HG02943 (cell line): ENCODE results near the gene NUAK2.
"Not testable (repeated sequence)": the region's sequence is repeated elsewhere in the genome, so short reads cannot be mapped to it uniquely, and the experiment has no call there.

Experiments
- ATAC-seq: cut with Tn5 transposase; IDR thresholded peaks from one replicate; pipeline ENCODE4 v1.9.1; 2021; ENCODE audit warnings: mild to moderate bottlenecking, low read depth, moderate library complexity; ENCODE audit not compliant: unreplicated experiment

NUAK2 gene

DNA sequence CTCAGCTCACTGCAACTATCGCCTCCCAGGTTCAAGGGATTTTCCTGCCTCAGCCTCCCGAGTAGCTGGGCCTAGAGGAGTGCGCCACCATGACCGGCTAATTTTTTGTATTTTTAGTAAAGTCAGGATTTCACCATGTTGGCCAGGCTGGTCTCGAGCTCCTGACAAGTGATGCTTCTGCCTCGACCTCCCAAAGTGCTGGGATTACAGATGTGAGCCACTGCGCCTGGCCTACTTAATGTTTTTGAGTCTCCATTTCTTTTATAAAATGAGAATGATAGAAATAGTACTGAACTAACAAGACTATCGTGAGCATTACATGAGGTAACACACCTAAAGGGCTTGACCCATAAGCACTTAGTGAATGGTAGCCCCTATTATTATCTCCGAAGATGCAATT is 21.4 kb downstream of the NUAK2 start:
- ATAC-seq: no peak

DNA sequence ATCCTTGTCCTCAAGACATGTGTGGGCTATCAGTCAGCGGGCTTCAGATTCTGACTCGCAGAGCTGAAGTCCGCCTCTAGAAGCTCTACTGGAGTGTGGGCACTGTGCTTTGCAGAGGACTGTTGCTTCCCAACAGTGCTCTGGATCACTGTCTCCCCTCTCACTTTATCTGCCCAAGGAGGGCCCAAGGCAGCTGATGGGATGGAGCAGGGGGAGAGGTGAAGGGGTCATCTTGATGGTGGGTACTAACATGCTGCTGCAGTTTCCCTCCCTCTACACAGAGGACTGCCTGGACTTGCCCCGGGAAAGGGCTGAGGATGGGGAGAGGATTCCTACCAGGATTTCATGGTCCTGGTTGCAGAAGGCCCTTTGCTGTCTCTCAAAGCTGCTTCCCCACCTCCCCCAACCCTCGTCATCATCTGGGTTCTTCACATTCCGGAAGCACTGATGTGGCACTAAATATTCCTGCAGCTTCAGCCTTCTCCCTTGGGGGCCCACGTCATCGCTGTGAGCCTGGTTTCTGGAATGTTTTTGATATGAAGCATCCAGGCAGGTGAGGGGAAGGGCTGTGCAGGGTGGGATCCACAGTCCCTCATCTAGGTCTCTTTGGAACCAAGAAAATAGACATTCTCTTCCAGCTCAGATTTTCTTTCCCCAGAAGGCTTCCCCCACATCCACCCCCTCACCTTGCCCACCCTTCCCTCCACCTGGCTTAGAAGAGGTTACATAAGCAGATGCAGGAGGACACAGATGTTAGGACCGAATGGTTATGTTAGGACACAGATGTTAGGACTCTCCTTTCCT is 23.2 kb downstream of the NUAK2 start:
- ATAC-seq: no peak

DNA sequence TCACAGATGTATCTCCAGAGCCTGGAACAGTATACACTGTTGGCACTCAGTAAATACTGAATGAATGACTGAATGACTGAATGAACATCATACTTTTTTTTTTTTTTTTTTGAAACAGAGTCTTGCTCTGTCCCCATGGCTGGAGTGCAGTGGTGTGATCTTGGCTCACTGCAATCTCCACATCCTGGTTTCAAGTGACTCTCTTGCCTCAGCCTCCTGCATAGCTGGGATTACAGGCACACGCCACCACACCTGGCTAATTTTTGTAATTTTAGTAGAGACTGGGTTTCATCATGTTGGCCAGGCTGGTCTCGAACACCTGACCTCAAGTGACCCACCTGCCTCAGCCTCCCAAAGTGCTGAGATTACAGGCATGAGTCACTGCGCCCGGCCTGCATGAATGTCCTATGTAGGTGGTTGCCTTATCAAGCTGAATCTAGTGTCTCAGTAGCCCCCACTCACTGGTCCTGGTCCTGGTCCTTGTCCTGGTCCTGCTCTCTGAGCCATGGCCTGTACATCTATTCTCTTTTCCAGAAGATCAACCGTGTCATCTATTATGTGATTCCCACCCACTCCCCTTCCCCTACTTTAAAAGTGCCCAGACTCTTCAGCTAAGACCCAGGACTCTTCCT is 23.9 kb downstream of the NUAK2 start:
- not testable (repeated sequence) for ATAC-seq

DNA sequence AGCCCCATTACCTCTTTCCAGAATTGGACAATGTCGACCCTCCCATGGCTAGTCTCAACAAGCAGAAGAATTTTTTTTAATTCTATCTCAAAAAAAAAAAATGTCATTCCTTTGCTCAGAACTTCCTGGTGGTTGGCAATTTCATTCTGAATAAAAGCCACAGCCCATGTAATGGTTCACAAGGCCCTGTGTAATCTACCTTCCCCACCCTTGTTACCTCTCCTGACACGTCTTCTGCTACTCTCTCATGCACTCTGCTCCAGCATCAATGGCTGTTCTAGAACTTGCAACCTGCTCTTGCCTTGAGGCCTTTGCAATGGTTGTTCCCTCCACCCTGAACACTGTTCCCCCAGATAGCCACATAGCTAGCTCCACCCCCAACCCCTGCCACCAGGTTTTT is 25.4 kb downstream of the NUAK2 start:
- no peak for ATAC-seq

DNA sequence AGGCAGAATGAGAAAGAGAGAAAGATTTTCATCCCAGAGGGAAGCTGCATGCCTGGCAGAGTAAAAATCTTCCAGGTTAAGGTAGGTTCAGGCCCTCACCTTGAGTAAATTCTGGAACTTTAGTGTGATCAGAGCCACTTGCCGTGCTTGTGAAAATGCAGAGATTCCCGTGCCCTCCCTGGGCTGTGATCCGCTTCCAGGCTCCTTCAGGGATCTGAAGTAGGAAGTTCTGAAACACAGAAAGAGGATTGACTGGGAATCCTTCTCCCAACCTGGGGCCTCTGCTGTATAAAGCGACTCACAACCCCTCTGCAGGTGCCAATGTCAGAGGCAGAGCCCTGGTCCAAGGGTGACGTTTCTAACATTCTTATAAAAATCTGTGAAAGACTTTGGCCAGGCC is 26.6 kb downstream of the NUAK2 start:
- ATAC-seq: no peak

DNA sequence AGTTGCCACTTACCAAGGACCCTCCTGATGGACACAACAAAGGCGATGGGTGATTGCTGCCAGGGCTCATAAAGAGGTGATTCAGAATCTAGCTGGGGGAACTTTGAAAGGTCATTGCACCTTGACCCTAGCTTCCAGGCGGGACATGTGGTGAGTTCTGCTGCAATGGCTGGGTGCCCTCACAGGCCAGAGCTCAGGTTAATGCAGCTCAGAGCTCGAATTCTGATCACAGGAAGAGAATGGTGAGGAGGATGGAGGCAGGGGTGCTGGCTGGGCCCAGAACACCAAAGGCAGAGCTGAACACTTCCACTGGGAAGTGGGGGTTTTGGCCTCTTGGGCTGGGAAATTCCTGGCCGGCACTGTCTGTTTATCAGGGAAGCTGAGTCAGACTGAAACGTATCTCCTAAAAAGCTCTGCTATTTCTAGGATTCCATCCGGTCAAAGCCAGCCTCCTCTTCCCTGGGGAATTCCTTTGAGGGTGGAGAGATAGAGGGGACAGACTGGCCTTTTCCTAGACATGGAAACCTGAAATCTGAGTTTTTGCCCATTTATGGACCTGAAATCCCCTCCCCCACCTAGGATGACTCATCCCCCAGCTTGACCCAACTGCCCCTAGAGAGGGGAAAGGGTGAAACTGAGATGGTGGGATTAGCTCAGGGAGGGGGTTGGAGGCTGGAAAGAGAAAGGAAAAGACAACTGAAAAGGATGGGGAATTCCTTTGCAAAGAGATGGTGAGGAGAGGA is 27.2 kb downstream of the NUAK2 start:
- no peak for ATAC-seq

DNA sequence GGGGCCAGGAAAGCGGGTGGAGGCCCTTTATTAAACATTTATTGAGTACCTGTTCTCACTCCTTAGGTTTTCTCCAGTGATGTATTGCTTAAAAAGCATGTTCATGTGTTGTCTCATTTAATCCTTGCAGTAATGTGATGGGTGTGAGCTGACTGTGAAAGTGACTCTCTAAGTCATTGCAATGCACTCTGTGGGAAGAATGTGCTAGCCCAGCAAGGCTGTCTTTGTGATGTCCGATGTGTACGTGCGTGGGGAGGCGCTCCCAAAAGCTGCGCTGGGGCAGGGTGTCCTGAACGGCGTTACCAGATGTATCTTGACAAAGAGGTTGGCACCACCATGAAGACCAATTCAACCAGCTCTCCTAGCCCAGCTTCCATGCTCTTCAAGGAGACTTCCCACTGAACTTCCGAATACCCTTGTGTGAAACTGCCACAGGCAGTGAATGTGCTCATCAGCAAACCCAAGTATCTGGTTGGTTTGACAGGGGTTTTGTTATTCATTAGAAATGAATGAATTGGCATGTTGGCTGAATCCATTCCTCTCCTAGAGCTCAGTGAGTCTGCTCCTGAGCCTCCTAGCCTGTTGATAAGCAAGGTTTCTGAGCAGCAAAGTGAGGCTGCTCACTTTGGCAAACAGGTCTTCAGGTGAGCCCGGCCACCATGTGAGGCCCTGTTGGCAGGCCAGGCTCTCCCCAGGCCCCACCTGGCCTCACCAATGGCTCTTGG is 28.0 kb downstream of the NUAK2 start:
- no peak for ATAC-seq

DNA sequence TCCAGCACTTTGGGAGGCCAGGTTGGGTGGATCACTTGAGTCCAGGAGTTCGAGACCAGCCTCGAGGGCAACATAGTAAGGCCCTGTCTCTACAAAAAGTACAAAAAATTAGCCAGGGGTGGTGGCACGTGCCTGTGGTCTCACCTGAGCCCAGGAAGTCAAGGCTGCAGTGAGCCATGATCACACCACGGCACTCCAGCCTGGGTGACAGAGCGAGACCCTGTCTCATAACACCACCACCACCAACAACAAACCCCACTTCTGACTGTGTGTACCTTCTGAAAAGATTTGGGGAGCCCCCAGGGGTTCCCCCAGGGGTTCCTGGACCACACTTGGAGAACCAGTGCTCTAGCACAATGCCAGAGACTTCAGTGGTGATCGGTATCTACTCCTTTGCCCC is 29.9 kb downstream of the NUAK2 start:
- ATAC-seq: no peak

DNA sequence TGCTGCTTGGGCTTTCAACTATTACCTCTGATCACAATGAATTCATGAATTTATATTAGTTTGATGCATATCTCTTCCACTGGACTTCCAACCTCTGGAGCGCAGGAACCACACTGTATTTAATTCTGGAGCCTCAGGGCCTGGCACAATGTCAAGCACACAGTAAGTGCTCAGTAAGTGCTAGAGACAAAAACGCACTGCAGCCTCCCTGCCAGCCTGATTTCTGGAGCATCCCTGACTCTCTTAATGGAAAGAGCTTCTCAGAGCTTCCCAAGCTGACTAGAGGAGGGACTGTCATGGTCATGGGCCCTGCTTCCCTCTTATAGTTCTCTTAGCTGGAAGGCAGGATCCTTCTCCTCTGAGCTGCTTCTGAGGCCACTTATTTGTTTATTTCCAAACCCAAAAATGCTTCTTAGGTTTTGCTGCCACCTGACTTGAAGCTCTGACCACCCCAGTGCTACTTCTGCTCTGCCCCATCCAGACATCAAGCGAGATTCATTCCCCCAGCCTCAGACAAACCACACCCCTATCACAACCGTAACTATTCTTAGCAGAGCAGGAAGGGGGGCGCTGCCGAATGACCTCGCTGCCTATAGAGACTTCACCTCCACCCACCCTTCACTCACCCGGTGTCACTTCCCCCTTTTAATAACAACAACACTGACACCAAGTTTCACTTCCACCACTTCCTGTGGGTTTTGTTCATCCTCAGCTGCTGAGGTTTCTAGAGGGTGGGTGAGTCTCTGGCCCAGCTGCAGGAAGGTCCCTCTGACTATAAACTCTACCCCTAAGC is 33.6 kb downstream of the NUAK2 start:
- peak; percentile 87 for ATAC-seq

DNA sequence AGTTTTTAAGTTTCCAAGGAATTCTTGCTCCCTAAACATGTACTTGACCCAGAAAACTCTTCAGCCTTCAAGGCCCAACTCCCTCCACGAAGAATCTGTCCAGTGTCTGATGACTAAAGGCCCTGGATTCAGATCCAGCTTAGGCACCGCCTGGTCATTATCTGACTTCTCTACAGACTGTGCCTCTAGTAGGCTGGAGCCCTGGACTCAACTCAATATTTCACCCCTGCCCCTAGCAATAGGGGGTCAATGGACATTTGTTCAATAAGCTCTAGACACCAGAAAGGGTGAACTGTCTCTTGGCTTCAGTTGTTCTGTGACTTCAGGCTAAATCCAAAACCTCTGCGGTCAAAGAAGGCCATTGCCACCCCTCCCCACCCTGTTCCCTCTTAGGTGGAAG is 34.5 kb downstream of the NUAK2 start:
- ATAC-seq: no peak

DNA sequence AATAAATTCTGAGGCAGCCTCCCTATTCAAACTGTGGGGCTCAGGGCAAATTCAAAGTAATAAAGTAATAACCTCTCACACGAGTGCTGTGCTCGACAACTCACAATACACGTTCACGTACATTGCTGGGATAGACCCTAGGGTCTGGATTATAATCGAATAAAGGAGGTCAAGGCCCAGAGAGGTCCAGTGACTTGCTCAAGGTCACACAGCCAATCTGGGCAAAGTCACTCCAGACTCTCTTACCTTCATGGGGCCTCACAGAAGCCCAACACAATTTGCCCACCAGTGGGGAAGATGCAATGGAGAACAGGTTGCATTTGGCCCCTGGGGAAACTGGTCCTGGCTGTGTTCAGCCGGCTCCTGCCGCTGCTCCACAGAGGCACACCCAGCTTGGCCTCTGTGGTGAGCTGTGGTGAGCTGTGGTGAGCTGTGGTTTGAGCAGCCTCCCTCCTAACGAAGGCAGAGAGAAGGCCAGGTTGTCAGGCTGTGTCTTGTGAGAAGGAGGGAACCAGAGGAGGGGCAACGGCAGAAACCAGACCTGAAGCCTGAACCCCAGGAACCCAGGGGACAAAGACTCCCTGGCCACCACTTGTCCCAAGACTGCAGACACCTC is 35.1 kb downstream of the NUAK2 start:
- ATAC-seq: no peak

DNA sequence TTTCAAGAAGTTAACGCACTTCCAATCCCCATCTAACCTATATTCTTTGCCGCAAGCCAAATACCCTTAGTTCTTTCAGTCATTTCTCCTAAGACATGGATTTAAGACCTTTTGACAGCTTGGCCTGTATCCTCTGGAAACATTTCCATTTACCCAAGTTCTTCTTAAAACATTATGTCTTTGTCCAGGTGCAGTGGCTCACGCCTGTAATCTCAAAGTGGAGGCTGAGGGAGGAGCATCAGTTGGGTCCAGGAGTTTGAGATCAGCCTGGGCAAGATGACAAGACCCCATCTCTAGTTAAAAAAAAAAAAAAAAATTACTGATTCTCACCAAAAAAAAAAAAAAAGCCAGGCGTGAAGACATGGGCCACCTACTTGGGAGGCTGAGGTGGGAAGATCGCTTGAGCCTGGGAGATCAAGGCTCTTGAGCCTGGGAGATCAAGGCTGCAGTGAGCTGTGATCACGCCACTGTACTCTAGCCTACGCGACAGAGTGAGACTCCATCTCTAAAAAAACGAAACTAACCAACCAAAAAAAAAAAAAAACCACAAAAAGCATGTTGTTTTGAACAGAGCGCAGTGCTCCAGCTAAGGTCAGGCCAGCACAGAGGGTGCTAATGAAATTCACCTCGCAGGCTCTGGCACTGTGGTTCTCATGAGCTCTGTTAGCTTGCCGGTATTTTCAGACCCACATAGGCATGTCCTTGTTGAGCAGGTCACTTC is 36.0 kb downstream of the NUAK2 start:
- ATAC-seq: no peak

DNA sequence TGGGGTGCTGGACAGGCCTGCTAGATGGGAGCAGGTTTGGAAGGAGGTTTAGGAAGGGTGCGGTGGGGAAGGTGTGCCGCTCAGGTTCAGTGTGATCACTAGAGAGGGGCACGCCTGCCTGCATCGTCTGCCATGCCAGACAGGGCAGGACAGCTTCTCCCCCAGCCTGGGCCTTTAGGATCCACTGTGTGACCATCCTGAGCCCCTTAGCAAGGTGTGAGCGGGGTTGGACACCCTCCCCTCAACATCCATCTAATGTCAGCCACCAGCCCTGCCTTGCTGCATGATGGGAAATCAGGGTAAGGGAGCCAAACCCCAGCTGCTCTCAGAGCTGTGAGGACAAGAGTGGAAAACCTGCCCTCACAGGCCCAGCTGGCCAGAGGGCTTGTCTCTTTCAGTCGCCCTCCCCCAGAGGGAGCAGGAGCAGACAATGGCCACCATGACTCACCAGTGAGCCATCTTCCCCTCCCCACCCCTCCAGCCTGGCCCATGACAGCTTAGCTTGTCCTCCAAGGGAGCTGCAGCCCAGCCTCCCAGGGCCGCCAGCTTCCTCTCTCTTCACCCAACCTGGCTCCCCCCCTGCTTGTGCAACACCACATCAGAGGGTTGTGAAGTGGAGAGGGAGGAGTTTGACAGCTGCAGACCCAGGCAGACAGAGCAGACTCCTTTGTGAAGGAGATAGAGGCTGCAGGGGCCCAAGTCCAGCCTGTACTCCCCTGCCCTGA is 37.0 kb downstream of the NUAK2 start:
- no peak for ATAC-seq

DNA sequence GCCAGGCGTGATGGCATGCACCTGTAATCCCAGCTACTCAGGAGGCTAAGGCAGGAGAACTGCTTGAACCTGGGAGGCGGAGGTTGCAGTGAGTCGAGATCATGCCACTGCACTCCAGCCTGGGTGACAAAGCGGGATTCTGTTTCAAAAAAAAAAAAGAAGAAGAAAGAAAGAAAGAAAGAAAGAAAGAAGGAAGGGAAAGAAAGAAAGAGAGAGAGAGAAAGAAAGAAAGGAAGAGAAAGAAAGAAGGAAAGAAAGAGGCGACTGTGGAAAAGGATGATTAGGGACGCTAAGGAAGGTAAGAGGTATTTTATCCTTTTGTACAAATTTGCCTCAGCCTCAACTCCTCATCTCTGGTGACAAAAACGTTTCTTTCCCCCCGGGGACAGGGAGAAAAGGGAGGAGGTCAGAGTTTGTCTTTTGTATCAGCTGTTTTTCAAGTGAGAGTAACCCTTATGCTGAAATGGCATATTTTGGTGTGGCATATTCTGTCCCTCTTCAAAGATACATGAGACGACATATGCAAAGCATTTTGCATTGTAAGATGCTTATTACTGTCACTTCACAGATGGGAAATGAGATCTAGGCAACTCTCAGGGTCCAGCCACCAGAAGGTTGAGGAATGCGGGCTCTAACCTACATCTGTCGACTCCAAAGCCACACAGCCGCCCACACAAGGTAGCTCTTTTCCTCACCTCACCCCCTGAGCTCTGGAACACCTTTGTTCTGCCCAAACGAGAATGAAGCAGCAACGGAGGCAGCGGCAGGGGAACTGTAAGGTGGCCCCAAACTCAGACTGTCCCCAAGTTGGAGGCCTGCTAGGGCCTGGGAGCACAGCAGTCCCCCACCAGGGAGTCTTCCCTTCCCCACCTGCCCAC is 38.0 kb downstream of the NUAK2 start:
- ATAC-seq: no peak

DNA sequence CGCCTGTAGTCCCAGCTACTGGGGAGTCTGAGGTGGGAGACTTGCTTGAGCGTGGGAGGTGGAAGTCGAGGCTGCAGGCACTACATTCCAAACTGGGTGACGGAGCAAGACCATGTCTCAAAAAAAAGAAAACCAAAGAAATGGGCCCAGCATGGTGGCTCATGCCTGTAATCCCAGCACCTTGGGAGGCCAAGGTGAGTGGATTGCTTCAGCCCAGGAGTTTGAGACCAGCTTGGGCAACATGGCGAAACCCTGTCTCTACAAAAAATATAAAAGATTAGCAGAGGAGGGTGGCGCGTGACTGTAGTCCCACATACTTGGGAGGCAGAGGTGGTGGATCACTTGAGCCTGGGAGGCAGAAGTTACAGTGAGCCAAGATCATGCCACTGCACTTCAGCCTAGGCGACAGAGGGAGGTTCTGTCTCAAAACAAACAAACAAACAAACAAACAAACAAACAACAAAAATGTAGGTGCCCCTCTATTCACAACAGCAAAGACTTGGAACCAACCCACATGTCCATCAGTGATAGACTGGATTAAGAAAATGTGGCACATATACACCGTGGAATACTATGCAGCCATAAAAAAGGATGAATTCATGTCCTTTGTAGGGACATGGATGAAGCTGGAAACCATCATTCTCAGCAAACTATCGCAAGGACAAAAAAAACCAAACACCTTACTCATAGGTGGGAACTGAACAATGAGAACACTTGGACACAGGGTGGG is 40.7 kb downstream of the NUAK2 start:
- ATAC-seq: not testable (repeated sequence)

DNA sequence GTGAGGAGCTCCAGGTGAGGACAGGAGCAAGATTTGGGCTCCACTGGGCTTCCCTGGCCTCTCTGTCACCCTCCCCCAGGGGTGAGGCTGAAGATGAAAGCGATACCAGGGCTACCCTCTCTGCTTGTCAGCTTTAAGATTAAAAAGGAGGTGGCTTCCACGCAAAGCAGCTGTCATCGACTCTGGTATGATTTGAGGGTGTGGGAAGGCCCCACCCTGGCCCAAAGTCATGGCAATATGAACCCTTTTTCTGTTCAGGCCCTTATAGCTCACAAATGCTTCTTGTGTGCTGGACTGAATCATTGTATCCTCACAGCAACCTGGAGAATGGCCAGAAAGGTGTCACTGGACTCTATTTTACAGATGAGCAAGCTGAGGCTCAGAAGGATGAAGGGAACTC is 41.6 kb downstream of the NUAK2 start:
- no peak for ATAC-seq

DNA sequence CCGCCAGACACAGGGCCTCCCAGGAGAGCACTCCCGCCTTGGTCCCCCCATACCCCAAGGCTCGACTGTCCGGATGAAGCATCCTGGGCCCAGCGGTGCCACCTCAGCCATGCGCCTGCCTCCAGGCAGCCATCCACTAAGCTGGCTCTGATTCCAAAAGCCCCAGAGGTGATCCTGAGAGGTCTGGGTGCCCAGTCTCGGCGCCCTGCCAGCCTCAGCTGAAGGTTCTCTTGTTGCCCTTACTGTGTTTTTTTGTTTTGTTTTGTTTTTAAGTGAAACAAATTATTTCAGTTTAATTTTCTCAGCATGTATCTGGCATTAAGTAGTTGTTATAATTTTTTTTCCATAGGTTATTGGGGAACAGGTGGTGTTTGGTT is 44.9 kb downstream of the NUAK2 start:
- no peak for ATAC-seq
